B cell (primary cell): ENCODE data around the gene NEURL2. TPM values are rescaled to one million over a fixed set of nuclear protein-coding genes. Genes with fewer than 3 reads are reported as not detected.

ENCODE experiments used
- ATAC-seq: fragments of 200-7000 bp; cut with Tn5 transposase; one replicate; pipeline ENCODE4 v1.10.0; 2021; ENCODE audit warnings: low read depth, mild to moderate bottlenecking, moderate number of reproducible peaks, moderate library complexity
- CTCF ChIA-PET: fragments of 350-600 bp; sonication (Branson Sonifier 250); formaldehyde crosslinking; loops from one replicate; lab custom pipeline; 2021; ENCODE audit warnings: antibody characterized with exemption, inconsistent platforms; lab: Charles Lee
- POLR2A ChIA-PET: fragments of 350-600 bp; sonication (Branson Sonifier 250); formaldehyde crosslinking; loops from one replicate; lab custom pipeline; 2021; ENCODE audit warnings: antibody characterized with exemption; lab: Charles Lee
- DNase-seq: peaks from one replicate; pipeline ENCODE4 v3.0.0; 2013
- H2AFZ ChIP-seq: 2 replicates; pipeline ENCODE4 v1.6.1; 2012; ENCODE audit warnings: mild to moderate bottlenecking, low read depth, low read length; ENCODE audit not compliant: insufficient read depth, poor library complexity, severe bottlenecking
- H3K27ac ChIP-seq, 2 donors: 1 replicate in 1 of 2; 2 replicates in 1 of 2; pipeline ENCODE4 v1.5.1; 2012 to 2013; ENCODE audit warnings: low read length in 2 of 2, mild to moderate bottlenecking in 2 of 2, moderate library complexity in 1 of 2
- H3K27me3 ChIP-seq, 4 experiments: fragments of 200-600 bp in 1 of 4; sonication (generic) in 1 of 4; replicated peaks in 1 of 4; 1 replicate in 2 of 4; 2 replicates in 2 of 4; pipeline versions ENCODE4 v1.6.1 to v1.7.0; 2013 to 2016; ENCODE audit warnings: low read length in 3 of 4, mild to moderate bottlenecking in 2 of 4, mixed read lengths in 1 of 4, moderate library complexity in 1 of 4; ENCODE audit not compliant: insufficient read depth in 4 of 4, control insufficient read depth in 3 of 4; ENCODE audit errors: control extremely low read depth in 1 of 4
- H3K36me3 ChIP-seq, 2 experiments: replicated peaks in 1 of 2; 1 replicate in 1 of 2; 2 replicates in 1 of 2; pipeline versions ENCODE4 v1.6.1 to v1.7.1; 2013; ENCODE audit warnings: low read length in 1 of 2; ENCODE audit not compliant: insufficient read depth in 2 of 2, control insufficient read depth in 1 of 2; ENCODE audit errors: control extremely low read depth in 1 of 2, extremely low read depth in 1 of 2
- H3K4me1 ChIP-seq, 2 donors: fragments of 200-600 bp in 1 of 2; sonication (generic) in 1 of 2; 1 replicate in 1 of 2; 2 replicates in 1 of 2; pipeline versions ENCODE4 v1.5.1 to v1.6.1; 2013 to 2017; ENCODE audit warnings: low read length in 2 of 2; ENCODE audit not compliant: control insufficient read depth in 2 of 2, insufficient read depth in 2 of 2
- H3K4me2 ChIP-seq: replicated peaks from 2 replicates; pipeline ENCODE3; 2012; ENCODE audit warnings: mild to moderate bottlenecking, low read depth, low read length; ENCODE audit not compliant: poor library complexity, severe bottlenecking
- H3K4me3 ChIP-seq, 5 experiments: fragments of 200-600 bp in 1 of 5; sonication (generic) in 1 of 5; 1 replicate in 3 of 5; 2 replicates in 2 of 5; pipeline versions ENCODE4 v1.5.1 to v1.7.0; 2011 to 2016; ENCODE audit warnings: low read length in 4 of 5, mild to moderate bottlenecking in 4 of 5, low read depth in 2 of 5, control low read depth in 1 of 5, moderate library complexity in 1 of 5; ENCODE audit not compliant: insufficient read depth in 1 of 5; ENCODE audit errors: control extremely low read depth in 1 of 5, extremely low read depth in 1 of 5
- H3K79me2 ChIP-seq: fragments of 200-600 bp; sonication (generic); one replicate; pipeline ENCODE4 v1.6.0; 2016; ENCODE audit warnings: low read length; ENCODE audit not compliant: control insufficient read depth, insufficient read depth
- H3K9ac ChIP-seq: fragments of 200-600 bp; sonication (generic); 2 replicates; pipeline ENCODE4 v1.6.1; 2017; ENCODE audit warnings: mild to moderate bottlenecking, low read length, moderate library complexity
- H3K9me3 ChIP-seq, 3 donors: one replicate each; pipeline versions ENCODE4 v1.6.1 to v1.7.1; 2013; ENCODE audit warnings: low read length in 2 of 3; ENCODE audit not compliant: control insufficient read depth in 2 of 3, insufficient read depth in 1 of 3; ENCODE audit errors: control extremely low read depth in 1 of 3
- H4K20me1 ChIP-seq: 2 replicates; pipeline ENCODE4 v1.6.0; 2012; ENCODE audit warnings: mild to moderate bottlenecking, low read length; ENCODE audit not compliant: insufficient read depth, control insufficient read depth, poor library complexity, severe bottlenecking
- H3K27ac Mint-ChIP-seq: one replicate; pipeline ENCODE4 v1.8.0; 2021; ENCODE audit warnings: mixed read lengths
- H3K27me3 Mint-ChIP-seq: one replicate; pipeline ENCODE4 v1.8.0; 2021; ENCODE audit warnings: mixed read lengths
- H3K4me1 Mint-ChIP-seq: one replicate; pipeline ENCODE4 v1.8.0; 2021; ENCODE audit warnings: mixed read lengths
- H3K4me3 Mint-ChIP-seq: one replicate; pipeline ENCODE4 v1.8.0; 2021; ENCODE audit warnings: mixed read lengths
- H3K9me3 Mint-ChIP-seq: one replicate; pipeline ENCODE4 v1.8.0; 2022; ENCODE audit warnings: mixed read lengths; ENCODE audit not compliant: insufficient read depth
- EZH2 ChIP-seq: IDR thresholded peaks from 2 replicates; pipeline ENCODE4 v1.6.1; 2012; ENCODE audit warnings: borderline replicate concordance, low read depth, mild to moderate bottlenecking, moderate library complexity, low read length; ENCODE audit not compliant: insufficient read depth, poor library complexity, severe bottlenecking
- WGBS: methylation state at CpG from one replicate; pipeline ENCODE4 v1.1.5; 2013; ENCODE audit warnings: missing lambda C conversion rate; ENCODE audit not compliant: insufficient coverage; 5-methylcytosine and 5-hydroxymethylcytosine counted together
- intact Hi-C: fragments of 100-400 bp; cut with micrococcal nuclease; formaldehyde crosslinking; loops from one replicate; pipeline ENCODE4 v1.10.0; 2022
- polyA plus RNA-seq: library from polyadenylated mRNA; depleted of rRNA; stranded (reverse); fragments of >200 nt; gene quantifications from 2 replicates; pipeline ENCODE4 v1.2.3, GENCODE V29; 2012
- total RNA-seq, 2 donors: library from RNA; stranded (reverse); fragments of 120-200 nt in 1 of 2; gene quantifications; 1 replicate in 1 of 2; 2 replicates in 1 of 2; pipeline versions ENCODE4 v1.2.3 to v1.2.4, GENCODE V29; 2013 to 2022
- TF ChIP-seq, protein P1 (sequence below): fragments of 200-600 bp; IDR thresholded peaks from one replicate; pipeline ENCODE4 v1.8.0; 2022; ENCODE audit warnings: antibody characterized with exemption, mild to moderate bottlenecking

NEURL2 gene
- total and polyA plus RNA-seq, 2 donors (not counting 1 experiment from before 2014, with no cell fraction given): 3.3 to 5.4 TPM

DNA sequence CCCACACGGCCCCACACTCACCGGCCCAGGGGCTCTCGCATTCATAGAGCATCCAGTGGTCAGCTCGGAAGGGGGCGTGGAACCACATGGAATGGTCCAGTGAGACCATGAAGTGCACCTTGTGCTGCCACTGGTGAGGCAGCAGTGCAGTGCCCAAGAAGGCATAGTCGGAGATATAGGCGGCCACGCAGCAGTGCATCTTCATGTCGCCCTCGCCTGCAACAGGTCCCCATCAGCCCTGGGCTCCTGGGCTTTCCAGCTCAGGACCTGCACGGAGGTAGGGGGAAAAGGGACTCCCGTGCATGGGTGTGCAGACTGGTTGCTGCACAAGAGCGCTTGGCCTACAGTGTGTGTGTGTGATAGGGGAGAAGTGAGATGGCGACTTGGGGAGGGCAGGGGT is 47.5 kb downstream of the NEURL2 start:
- Mint-ChIP-seq H3K27ac (no peak overlapping the region), H3K27me3 (no peaks in the 10 kb centered on the region), H3K4me1 (peaks cover 18% of the 10 kb centered on the region), H3K4me3 (no peak overlapping the region), H3K9me3 (no peaks in the 10 kb centered on the region)
- H3K9me3 ChIP-seq: no peaks in the 10 kb centered on the region
- no peak overlapping the region for H2AFZ ChIP-seq
- H3K4me3 ChIP-seq: no peak overlapping the region
- no peaks in the 10 kb centered on the region for H3K27me3 ChIP-seq
- ATAC-seq: no peak
- H3K4me1 ChIP-seq: peaks cover 14 to 21% of the 10 kb centered on the region in 2 donors
- H3K27ac ChIP-seq: no peak overlapping the region
- CTCF ChIA-PET: no interaction called here
- no peak for DNase-seq
- H3K4me2 ChIP-seq: no peak overlapping the region
- no peaks in the 10 kb centered on the region for H3K79me2 ChIP-seq
- no peak for TF ChIP-seq EZH2
- TF ChIP-seq, protein P1, sequence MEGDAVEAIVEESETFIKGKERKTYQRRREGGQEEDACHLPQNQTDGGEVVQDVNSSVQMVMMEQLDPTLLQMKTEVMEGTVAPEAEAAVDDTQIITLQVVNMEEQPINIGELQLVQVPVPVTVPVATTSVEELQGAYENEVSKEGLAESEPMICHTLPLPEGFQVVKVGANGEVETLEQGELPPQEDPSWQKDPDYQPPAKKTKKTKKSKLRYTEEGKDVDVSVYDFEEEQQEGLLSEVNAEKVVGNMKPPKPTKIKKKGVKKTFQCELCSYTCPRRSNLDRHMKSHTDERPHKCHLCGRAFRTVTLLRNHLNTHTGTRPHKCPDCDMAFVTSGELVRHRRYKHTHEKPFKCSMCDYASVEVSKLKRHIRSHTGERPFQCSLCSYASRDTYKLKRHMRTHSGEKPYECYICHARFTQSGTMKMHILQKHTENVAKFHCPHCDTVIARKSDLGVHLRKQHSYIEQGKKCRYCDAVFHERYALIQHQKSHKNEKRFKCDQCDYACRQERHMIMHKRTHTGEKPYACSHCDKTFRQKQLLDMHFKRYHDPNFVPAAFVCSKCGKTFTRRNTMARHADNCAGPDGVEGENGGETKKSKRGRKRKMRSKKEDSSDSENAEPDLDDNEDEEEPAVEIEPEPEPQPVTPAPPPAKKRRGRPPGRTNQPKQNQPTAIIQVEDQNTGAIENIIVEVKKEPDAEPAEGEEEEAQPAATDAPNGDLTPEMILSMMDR: no peak
- intact Hi-C loops: no loop called here
- H3K9ac ChIP-seq: no peak overlapping the region
- 97% methylated on average over 13 of the region's 14 CpGs for WGBS
- no peaks in the 10 kb centered on the region for H4K20me1 ChIP-seq
- peaks cover 13 to 57% of the 10 kb centered on the region in 2 experiments for H3K36me3 ChIP-seq
- POLR2A ChIA-PET: no interaction called here

- Histone ChIP-seq H3K4me3 (peak overlapping the region in 1 of 5 experiments; percentile 20), H3K27ac (peak overlapping the region; percentile 21 to 79), H3K9me3 (no peaks in the 10 kb centered on the region), H3K4me2 (peak overlapping the region; percentile 60), H3K36me3 (peaks cover 13 to 50% of the 10 kb centered on the region in 2 experiments), H3K27me3 (no peaks in the 10 kb centered on the region), H2AFZ (peak overlapping the region; percentile 48), H3K9ac (peak overlapping the region; percentile 14), H3K4me1 (peaks cover 14 to 21% of the 10 kb centered on the region in 2 donors), H4K20me1 (no peaks in the 10 kb centered on the region), H3K79me2 (no peaks in the 10 kb centered on the region)
- WGBS: 0% methylated on average over 4 of the region's 5 CpGs
- Mint-ChIP-seq H3K4me3 (peak overlapping the region; percentile 33), H3K27me3 (no peaks in the 10 kb centered on the region), H3K9me3 (no peaks in the 10 kb centered on the region), H3K4me1 (peaks cover 18% of the 10 kb centered on the region), H3K27ac (peak overlapping the region; percentile 79)
- ChIA-PET CTCF (interaction anchor here (0.9 to 1.7 kb wide), 7 partner anchors 9 to 128 kb away, joined by 3 to 5 read pairs (median 4); partner anchors contain the start of gene ZSWIM1), POLR2A (interaction anchor here (0.6 to 1.6 kb wide), 4 partner anchors 9 to 93 kb away, joined by 3 to 5 read pairs (median 4); partner anchors contain the start of genes ACOT8, SNX21 and ZSWIM3)
- intact Hi-C loops: no loop called here
- ATAC-seq: peak; percentile 96
- TF ChIP-seq EZH2: no peak
- TF ChIP-seq, protein P1: no peak
- DNase-seq: peak; percentile 73
These were observed 48.7 kb downstream of the NEURL2 start for GRCh38 chr20:45842169-45842812.
